ENCODE measurements around the gene MCOLN1.

MCOLN1 gene

GRCh38 chr19:7522072-7522922, at the start of gene MCOLN1:
TSS of gene MCOLN1 (plus strand) at chr19:7522624. CDS start at chr19:7522751, 127 bp downstream.
- peak; percentile 99 for DNase-seq (ENCODE audit: low spot score)

GRCh38 chr19:7475665-7476064, 46.8 kb upstream of the MCOLN1 start:
- no peak for DNase-seq (ENCODE audit: low spot score)

GRCh38 chr19:7476241-7476640, 46.2 kb upstream of the MCOLN1 start:
- DNase-seq (ENCODE audit: low spot score): no peak

- DNase-seq (ENCODE audit: low spot score): no peak
These were observed 45.5 kb upstream of the MCOLN1 start for GRCh38 chr19:7476777-7477494.

GRCh38 chr19:7477758-7478157, 44.7 kb upstream of the MCOLN1 start:
- no peak for DNase-seq (ENCODE audit: low spot score)

- DNase-seq (ENCODE audit: low spot score): no peak
These were observed 44.1 kb upstream of the MCOLN1 start for GRCh38 chr19:7478173-7478842.

GRCh38 chr19:7478843-7479227, 43.6 kb upstream of the MCOLN1 start:
- no peak for DNase-seq (ENCODE audit: low spot score)

- no peak for DNase-seq (ENCODE audit: low spot score)
These were observed 42.0 kb upstream of the MCOLN1 start for GRCh38 chr19:7480222-7480969.

GRCh38 chr19:7480970-7481255, 41.5 kb upstream of the MCOLN1 start:
- DNase-seq (ENCODE audit: low spot score): no peak

GRCh38 chr19:7482584-7483439, 39.6 kb upstream of the MCOLN1 start:
- no peak for DNase-seq (ENCODE audit: low spot score)

GRCh38 chr19:7483720-7484201, 38.7 kb upstream of the MCOLN1 start:
- DNase-seq (ENCODE audit: low spot score): no peak

- DNase-seq (ENCODE audit: low spot score): no peak
These were observed 35.5 kb upstream of the MCOLN1 start for GRCh38 chr19:7486923-7487322.

GRCh38 chr19:7488736-7489353, 33.6 kb upstream of the MCOLN1 start, which contains the start of gene PEX11G:
TSS of gene PEX11G (minus strand) at chr19:7489035. CDS start at chr19:7489010, 25 bp downstream.
- peak; percentile 88 for DNase-seq (ENCODE audit: low spot score)

- DNase-seq (ENCODE audit: low spot score): no peak
These were observed 32.8 kb upstream of the MCOLN1 start for GRCh38 chr19:7489609-7490044.

- DNase-seq (ENCODE audit: low spot score): peak; percentile 26
These were observed 30.3 kb upstream of the MCOLN1 start for GRCh38 chr19:7492142-7492541.

GRCh38 chr19:7492558-7492957, 29.9 kb upstream of the MCOLN1 start:
- no peak for DNase-seq (ENCODE audit: low spot score)

GRCh38 chr19:7494416-7495098, 27.9 kb upstream of the MCOLN1 start:
- no peak for DNase-seq (ENCODE audit: low spot score)

- DNase-seq (ENCODE audit: low spot score): no peak
These were observed 25.1 kb upstream of the MCOLN1 start for GRCh38 chr19:7497292-7497691.

- DNase-seq (ENCODE audit: low spot score): no peak
These were observed 21.5 kb upstream of the MCOLN1 start for GRCh38 chr19:7500811-7501450.

Measured in CD4-positive, alpha-beta T cell treated with Interleukin-2 at 100 ng/mL for 4 hours (primary cell).